Measurements from ENCODE around the gene TPCN2.
"Not testable (repeated sequence)": the region's sequence is repeated elsewhere in the genome, so short reads cannot be mapped to it uniquely, and the experiment has no call there.

The TPCN2 gene

DNA sequence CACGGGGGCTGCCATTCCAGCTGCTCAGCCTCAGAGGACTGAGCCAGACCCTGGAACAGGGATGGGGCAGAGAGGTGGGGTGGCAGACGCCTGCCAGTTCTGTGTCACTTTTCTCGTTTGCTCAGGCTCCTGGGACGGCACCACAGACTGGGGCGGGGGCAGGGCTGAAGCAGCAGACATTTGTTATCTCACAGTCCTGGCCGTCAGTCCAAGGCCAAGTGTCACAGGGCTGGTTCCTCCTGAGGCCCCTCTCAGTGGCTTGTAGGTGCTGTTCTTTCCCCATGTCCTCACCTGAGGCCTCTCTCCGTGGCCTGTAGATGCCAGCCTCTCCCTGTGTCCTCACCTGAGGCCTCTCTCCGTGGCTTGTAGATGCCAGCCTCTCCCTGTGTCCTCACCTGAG is 24.7 kb downstream of the TPCN2 start:
- no peak overlapping the region for H2AFZ ChIP-seq (ENCODE audit: low read depth, low read length)
- H3K36me3 ChIP-seq (ENCODE audit: insufficient read depth, low read length): peaks cover 19% of the 10 kb centered on the region
- no peak overlapping the region for H3K4me3 ChIP-seq (ENCODE audit: low read length)
- H3K4me1 ChIP-seq (ENCODE audit: insufficient read depth, low read length): no peaks in the 10 kb centered on the region
- no peaks in the 10 kb centered on the region for H3K9me3 ChIP-seq (ENCODE audit: low read length)
- H3K27me3 ChIP-seq (ENCODE audit: insufficient read depth, low read length): no peaks in the 10 kb centered on the region

DNA sequence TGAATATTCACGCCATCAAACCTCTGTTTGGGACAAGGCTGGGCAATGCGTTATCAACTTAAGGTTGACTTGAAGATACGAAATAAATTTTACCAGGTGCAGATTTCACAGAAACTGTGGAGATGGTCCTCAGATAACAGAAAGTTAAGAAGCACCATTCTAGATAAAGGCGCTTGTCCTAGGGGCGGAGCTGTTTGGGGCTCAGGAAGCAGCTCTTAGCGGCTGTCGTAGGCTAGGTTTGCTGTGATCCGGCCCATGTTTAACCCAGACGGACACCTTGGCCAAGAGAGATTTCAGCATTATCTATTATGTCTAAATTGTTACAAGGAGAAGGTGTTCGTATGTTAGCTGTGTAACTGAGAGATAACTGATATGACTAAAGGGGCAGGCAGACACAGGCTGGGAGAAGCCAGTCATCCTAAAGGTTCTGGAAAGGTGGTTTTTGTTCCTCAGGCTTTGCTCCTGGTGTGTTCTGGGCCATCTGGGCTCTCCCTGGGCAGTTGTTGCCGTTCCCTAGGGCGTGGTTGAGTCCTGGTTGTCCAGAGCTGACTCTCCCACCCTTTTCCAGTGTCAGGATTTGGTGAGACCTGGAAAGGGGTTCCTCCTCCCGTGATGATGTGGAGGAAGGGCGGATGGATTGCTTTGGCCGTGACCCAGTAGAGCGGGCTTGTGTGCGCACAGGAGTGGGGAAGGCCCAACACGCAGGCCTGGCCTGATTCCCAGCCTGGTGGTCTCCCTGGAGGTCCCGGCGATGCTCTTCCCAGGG is 25.8 kb downstream of the TPCN2 start:
- no peak overlapping the region for H3K4me3 ChIP-seq (ENCODE audit: low read length)
- H3K4me1 ChIP-seq (ENCODE audit: insufficient read depth, low read length): no peaks in the 10 kb centered on the region
- H2AFZ ChIP-seq (ENCODE audit: low read depth, low read length): no peak overlapping the region
- H3K36me3 ChIP-seq (ENCODE audit: insufficient read depth, low read length): peaks cover 22% of the 10 kb centered on the region
- no peaks in the 10 kb centered on the region for H3K27me3 ChIP-seq (ENCODE audit: insufficient read depth, low read length)
- H3K9me3 ChIP-seq (ENCODE audit: low read length): no peaks in the 10 kb centered on the region

DNA sequence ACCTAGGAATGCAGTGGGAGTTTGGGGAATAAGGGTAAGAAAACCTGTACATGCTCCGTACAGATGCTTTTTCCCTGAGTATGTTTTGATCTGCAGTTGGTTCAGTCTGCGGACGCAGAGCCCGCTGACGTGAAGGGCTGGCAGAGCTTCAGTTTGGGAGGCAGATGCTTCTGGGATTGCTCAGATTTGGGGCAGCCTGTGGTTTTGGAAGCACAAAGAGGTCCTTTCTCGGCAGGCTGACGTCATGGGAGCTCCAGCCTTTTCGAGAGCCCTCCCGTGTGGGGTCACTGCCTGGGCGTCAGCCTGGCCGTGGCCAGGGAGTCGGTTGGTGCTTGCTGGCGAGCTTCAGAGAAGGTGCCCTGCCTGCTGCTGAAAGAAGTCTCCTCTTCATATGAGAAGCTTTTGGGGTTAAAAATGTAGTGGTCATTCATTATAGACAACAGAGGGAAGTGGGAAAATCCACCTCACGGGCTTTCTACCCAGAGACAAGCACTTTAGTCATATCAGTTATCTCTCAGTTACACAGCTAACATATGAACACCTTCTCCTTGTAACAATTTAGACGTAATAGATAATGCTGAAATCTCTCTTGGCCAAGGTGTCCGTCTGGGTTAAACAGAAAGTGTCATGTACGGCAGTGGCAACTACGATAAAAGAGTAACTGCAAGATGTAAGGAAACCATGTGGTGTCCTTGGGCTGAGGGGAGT is 26.8 kb downstream of the TPCN2 start:
- H2AFZ ChIP-seq (ENCODE audit: low read depth, low read length): no peak overlapping the region
- no peak overlapping the region for H3K4me3 ChIP-seq (ENCODE audit: low read length)
- peaks cover 18% of the 10 kb centered on the region for H3K36me3 ChIP-seq (ENCODE audit: insufficient read depth, low read length)
- no peaks in the 10 kb centered on the region for H3K9me3 ChIP-seq (ENCODE audit: low read length)
- H3K27me3 ChIP-seq (ENCODE audit: insufficient read depth, low read length): no peaks in the 10 kb centered on the region
- no peaks in the 10 kb centered on the region for H3K4me1 ChIP-seq (ENCODE audit: insufficient read depth, low read length)

DNA sequence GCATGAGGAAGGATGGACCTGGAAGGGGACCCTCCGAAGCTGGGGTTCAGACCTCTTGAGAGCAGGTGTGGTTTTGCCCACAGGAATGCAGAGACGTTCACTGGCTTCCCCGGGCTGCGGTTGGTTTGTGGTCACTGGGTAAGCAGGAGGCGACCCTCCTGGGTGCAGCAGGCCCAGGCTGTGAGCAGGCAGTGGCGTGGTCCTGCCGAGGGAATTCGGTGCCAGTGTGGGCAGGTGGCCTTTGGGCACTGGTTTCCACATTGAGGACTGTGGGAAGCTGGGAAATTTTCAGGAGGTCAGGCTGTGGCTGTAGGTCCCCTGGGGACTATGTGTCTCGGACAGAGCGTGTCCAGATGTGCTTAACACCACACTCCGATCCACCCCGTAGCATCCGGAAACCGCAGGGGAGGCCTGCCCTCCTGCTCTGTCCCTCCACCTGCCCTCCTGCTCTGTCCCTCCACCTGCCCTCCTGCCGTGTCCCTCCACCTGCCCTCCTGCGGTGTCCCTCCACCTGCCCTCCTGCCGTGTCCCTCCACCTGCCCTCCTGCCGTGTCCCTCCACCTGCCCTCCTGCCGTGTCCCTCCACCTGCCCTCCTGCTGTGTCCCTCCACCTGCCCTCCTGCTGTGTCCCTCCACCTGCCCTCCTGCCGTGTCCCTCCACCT is 27.5 kb downstream of the TPCN2 start:
- Histone ChIP-seq H3K4me3 (ENCODE audit: low read length) (no peak overlapping the region), H3K27me3 (ENCODE audit: insufficient read depth, low read length) (no peaks in the 10 kb centered on the region), H2AFZ (ENCODE audit: low read depth, low read length) (no peak overlapping the region), H3K4me1 (ENCODE audit: insufficient read depth, low read length) (no peaks in the 10 kb centered on the region), H3K9me3 (ENCODE audit: low read length) (no peaks in the 10 kb centered on the region), H3K36me3 (ENCODE audit: insufficient read depth, low read length) (peaks cover 13% of the 10 kb centered on the region)

DNA sequence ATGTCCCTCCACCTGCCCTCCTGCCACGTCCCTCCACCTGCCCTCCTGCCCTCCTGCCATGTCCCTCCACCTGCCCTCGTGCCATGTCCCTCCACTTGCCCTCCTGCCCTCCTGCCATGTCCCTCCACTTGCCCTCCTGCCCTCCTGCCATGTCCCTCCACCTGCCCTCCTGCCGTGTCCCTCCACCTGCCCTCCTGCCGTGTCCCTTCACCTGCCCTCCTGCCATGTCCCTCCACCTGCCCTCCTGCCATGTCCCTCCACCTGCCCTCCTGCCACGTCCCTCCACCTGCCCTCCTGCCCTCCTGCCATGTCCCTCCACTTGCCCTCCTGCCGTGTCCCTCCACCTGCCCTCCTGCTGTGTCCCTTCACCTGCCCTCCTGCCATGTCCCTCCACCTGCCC is 28.2 kb downstream of the TPCN2 start:
- not testable (repeated sequence) for H3K4me3 ChIP-seq (ENCODE audit: low read length); H3K27me3 ChIP-seq (ENCODE audit: insufficient read depth, low read length); H3K4me1 ChIP-seq (ENCODE audit: insufficient read depth, low read length); H3K9me3 ChIP-seq (ENCODE audit: low read length); H2AFZ ChIP-seq (ENCODE audit: low read depth, low read length)
- peaks cover 12% of the 10 kb centered on the region for H3K36me3 ChIP-seq (ENCODE audit: insufficient read depth, low read length)

DNA sequence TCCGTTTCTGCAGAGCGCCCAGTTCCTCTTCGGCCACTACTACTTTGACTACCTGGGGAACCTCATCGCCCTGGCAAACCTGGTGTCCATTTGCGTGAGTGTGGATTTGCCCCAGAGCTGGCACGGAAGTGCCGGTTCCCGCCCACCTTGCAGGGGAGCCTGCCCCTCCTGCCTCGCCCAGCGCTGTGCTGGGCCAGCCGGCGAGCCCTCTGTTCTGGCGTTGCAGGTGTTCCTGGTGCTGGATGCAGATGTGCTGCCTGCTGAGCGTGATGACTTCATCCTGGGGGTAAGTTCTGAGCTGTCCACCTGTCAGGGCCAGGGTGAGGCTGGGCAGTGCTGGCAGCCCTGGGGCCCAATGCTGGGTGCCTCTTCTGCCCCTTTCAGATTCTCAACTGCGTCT is 29.8 kb downstream of the TPCN2 start:
- no peaks in the 10 kb centered on the region for H3K4me1 ChIP-seq (ENCODE audit: insufficient read depth, low read length)
- no peaks in the 10 kb centered on the region for H3K27me3 ChIP-seq (ENCODE audit: insufficient read depth, low read length)
- H3K9me3 ChIP-seq (ENCODE audit: low read length): no peaks in the 10 kb centered on the region
- no peak overlapping the region for H2AFZ ChIP-seq (ENCODE audit: low read depth, low read length)
- H3K4me3 ChIP-seq (ENCODE audit: low read length): no peak overlapping the region
- peaks cover 14% of the 10 kb centered on the region for H3K36me3 ChIP-seq (ENCODE audit: insufficient read depth, low read length)

DNA sequence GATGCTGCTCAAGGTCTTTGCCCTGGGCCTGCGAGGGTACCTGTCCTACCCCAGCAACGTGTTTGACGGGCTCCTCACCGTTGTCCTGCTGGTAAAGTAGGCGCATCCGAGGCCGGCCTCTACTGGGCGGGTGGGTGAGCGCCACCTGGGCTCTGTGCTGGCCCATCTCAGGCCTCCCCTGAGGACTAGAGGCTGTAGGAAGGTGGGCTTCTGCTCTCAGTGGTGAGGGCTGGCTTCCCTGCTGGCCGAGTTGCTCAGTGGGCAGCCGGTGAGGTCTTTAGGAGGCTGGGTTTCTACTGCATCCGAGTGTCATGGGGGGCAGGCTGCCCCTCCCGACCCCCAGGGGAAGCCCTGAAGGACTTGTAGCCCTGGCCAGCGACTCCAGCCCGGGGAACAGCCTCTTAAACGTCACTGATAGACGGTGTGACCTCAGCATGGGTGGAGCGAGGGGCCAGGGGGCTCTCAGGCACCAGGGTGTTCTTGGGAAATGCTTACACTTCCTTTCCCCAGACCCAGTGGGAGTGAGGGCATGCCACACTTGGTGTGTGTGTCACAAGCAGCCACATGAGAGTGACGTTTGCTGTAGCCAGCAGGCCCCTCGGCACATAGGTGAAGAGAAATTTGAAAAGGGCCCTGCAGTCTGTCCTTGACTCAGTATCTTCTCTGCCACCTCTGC is 30.3 kb downstream of the TPCN2 start:
- Histone ChIP-seq H3K4me1 (ENCODE audit: insufficient read depth, low read length) (no peaks in the 10 kb centered on the region), H3K9me3 (ENCODE audit: low read length) (no peaks in the 10 kb centered on the region), H3K4me3 (ENCODE audit: low read length) (no peak overlapping the region), H3K27me3 (ENCODE audit: insufficient read depth, low read length) (no peaks in the 10 kb centered on the region), H3K36me3 (ENCODE audit: insufficient read depth, low read length) (peaks cover 14% of the 10 kb centered on the region), H2AFZ (ENCODE audit: low read depth, low read length) (no peak overlapping the region)

DNA sequence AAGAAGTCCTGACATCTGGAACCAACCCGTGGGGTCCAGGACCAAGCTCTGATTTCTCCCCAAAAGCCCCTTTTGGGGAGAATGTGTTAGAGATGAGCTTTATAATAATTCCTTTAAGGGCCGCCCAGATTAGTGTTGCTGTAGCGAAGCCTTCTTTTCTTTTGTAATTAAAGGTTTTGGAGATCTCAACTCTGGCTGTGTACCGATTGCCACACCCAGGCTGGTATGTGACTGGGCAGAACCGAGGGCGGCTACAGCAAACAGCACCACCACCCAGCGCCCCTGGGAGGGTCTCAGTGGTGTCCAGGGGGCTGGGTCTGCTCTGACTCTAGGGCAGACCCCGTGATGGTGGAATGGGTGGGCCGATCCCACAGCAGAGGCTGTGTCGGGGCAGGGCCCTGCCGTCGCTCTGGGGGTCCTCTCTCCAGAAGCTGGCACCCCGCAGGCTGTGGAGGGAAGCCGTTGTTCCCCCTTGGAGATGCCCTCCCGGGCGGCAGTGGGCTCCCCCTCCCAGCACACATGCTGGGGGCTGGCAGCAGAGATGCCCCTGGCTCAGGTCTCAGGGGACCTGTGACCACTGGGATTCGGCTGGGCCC is 31.0 kb downstream of the TPCN2 start:
- Histone ChIP-seq H3K27me3 (ENCODE audit: insufficient read depth, low read length) (no peaks in the 10 kb centered on the region), H3K36me3 (ENCODE audit: insufficient read depth, low read length) (peaks cover 14% of the 10 kb centered on the region), H3K4me3 (ENCODE audit: low read length) (no peak overlapping the region), H3K4me1 (ENCODE audit: insufficient read depth, low read length) (no peaks in the 10 kb centered on the region), H2AFZ (ENCODE audit: low read depth, low read length) (no peak overlapping the region), H3K9me3 (ENCODE audit: low read length) (no peaks in the 10 kb centered on the region)

DNA sequence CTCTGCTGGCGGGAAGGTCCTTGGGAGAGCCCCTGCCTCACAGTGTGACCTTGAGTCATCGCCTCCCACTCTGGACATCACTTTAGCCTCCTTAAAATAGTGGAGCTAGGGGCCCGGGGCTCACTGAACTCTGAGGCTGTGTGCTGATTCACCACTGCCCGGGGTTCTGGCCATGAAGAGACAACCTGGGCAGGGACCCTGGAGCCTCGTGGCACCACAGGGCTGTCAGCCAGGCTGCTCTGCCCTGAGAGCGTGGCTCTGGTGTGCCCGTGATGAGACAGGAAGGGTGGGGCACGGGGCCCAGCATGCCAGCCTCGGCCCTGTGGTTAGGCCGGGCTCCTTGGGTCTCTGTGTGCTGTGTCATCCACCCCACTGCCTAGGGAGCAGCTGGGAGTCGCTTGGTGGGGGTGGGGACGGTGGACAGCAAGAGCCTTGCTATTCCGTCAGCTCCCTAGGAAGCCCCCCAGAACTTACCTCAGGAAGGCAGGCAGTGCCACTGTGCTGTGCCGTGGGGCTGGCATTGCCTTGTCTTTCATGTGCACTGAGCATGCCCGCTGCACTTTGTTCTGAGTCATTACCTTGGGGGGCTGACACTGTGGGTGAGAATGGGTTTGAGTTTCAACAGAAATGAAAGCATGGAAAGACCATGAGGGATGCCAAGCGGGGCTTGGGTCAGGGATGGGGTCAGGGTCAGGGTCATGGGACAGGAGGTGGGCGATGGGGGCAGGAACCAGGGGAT is 31.7 kb downstream of the TPCN2 start:
- no peaks in the 10 kb centered on the region for H3K9me3 ChIP-seq (ENCODE audit: low read length)
- no peak overlapping the region for H2AFZ ChIP-seq (ENCODE audit: low read depth, low read length)
- no peaks in the 10 kb centered on the region for H3K4me1 ChIP-seq (ENCODE audit: insufficient read depth, low read length)
- H3K4me3 ChIP-seq (ENCODE audit: low read length): no peak overlapping the region
- H3K36me3 ChIP-seq (ENCODE audit: insufficient read depth, low read length): peaks cover 14% of the 10 kb centered on the region
- no peaks in the 10 kb centered on the region for H3K27me3 ChIP-seq (ENCODE audit: insufficient read depth, low read length)

DNA sequence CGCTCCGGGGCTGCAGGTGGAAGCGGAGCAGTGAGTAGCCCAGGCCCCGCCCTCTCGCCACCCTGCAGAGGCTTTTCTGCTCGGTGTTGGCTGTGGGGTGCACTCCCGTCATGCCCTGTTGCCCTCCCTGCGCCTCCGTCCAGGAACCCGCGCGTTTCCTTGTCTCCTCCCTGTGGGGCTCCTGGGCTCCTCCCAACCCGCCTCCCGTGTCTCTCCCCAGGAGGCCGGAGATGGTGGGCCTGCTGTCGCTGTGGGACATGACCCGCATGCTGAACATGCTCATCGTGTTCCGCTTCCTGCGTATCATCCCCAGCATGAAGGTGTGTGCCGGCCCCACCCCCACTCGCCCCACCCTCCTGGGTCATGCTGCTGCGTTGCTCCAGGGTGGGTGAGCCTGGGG is 32.4 kb downstream of the TPCN2 start:
- Histone ChIP-seq H3K4me1 (ENCODE audit: insufficient read depth, low read length) (no peaks in the 10 kb centered on the region), H2AFZ (ENCODE audit: low read depth, low read length) (no peak overlapping the region), H3K9me3 (ENCODE audit: low read length) (no peaks in the 10 kb centered on the region), H3K36me3 (ENCODE audit: insufficient read depth, low read length) (peaks cover 10% of the 10 kb centered on the region), H3K4me3 (ENCODE audit: low read length) (no peak overlapping the region), H3K27me3 (ENCODE audit: insufficient read depth, low read length) (no peaks in the 10 kb centered on the region)

DNA sequence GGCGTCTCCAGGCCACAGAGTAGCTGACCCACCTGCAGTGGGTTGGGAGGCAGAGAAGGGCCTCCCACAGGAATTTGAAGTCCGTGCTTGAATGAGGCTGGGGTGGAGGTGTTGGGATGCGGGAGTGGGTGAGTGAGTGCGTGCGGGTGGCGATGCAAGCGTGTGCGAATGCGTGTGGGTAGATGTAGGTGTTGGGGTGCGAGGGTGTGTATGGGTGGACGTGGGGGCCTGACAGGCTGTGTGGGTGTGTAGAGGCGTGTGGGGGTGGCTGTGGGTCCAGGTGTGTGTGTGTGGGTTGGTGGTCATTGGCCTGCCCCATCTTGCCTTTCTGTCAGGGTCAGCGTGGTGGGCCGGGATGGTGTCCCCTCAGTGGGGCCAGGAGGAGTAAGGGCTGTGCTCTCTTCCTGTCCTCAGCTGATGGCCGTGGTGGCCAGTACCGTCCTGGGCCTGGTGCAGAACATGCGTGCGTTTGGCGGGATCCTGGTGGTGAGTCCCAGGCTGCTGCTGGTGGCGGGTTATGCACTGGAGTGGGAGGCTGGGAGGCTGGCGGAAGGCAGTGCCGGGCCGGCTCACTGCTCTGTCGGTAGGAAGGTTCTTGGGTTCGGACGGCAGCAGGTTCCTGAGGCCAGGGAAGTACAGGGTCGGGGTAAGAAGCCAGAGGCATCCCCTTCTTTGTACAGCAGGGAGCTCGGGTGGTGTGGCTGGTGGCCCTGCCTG is 35.0 kb downstream of the TPCN2 start:
- Histone ChIP-seq H3K4me1 (ENCODE audit: insufficient read depth, low read length) (no peaks in the 10 kb centered on the region), H3K27me3 (ENCODE audit: insufficient read depth, low read length) (no peaks in the 10 kb centered on the region), H3K4me3 (ENCODE audit: low read length) (no peak overlapping the region), H3K9me3 (ENCODE audit: low read length) (no peaks in the 10 kb centered on the region), H2AFZ (ENCODE audit: low read depth, low read length) (no peak overlapping the region), H3K36me3 (ENCODE audit: insufficient read depth, low read length) (peaks cover 10% of the 10 kb centered on the region)

DNA sequence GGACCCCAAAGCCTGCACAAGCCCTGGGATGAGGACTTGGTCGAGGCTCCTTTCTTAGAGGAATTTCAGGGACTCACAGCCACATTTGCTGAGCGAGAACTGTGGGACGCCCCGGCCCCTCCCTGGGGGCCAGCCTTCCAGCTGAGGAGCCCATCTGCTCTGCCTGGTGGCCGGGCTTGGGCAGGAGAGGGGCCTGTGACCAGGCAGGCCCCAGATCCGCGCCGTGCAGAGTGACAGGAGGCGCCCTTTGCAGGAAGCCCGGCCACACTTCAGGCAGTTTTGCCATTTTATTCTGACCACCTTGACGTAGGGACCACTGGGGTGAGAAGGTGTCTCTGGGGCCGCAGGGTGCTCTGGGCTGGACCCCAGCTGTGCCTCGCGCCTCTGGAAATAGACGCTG is 35.6 kb downstream of the TPCN2 start:
- H3K27me3 ChIP-seq (ENCODE audit: insufficient read depth, low read length): no peaks in the 10 kb centered on the region
- H3K4me1 ChIP-seq (ENCODE audit: insufficient read depth, low read length): no peaks in the 10 kb centered on the region
- no peaks in the 10 kb centered on the region for H3K9me3 ChIP-seq (ENCODE audit: low read length)
- peaks cover 7% of the 10 kb centered on the region for H3K36me3 ChIP-seq (ENCODE audit: insufficient read depth, low read length)
- H2AFZ ChIP-seq (ENCODE audit: low read depth, low read length): no peak overlapping the region
- H3K4me3 ChIP-seq (ENCODE audit: low read length): no peak overlapping the region
